ENCODE data around the gene MYCBPAP. TPM values are rescaled to one million over a fixed set of nuclear protein-coding genes. Genes with fewer than 3 reads are reported as not detected.

MYCBPAP gene
- total RNA-seq, 1 experiment from 2014 or later: not detected

DNA sequence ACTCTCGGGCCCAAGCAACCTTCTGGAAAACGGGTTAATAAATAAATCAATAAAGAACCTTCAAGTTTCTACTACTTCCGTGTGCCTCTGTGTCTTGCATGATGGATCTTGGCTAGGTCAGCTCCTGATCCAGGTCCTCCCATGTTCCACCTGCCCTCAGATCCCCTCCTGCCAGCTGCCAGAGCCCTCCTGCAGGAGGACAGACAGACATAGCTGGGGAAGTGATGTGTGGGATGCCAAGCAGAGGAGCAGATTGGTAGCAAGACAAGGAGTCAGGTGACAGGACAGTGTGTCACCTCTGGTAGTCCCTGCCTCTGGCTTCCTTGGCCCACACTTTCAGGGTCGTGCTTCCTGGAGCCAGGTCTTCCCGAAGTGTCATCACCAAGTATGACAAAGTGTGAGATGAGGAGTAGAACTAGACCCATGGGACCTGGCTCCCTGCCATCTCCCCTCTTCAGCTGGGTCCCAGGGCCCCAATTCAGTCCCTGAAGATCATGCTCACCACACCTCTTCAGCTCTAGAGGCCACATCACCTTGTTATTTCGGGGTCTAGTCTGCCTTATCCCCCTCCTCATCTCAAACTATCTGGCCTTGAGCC, 23.3 kb downstream of the MYCBPAP start (continued):
- TF ChIP-seq, protein P1, sequence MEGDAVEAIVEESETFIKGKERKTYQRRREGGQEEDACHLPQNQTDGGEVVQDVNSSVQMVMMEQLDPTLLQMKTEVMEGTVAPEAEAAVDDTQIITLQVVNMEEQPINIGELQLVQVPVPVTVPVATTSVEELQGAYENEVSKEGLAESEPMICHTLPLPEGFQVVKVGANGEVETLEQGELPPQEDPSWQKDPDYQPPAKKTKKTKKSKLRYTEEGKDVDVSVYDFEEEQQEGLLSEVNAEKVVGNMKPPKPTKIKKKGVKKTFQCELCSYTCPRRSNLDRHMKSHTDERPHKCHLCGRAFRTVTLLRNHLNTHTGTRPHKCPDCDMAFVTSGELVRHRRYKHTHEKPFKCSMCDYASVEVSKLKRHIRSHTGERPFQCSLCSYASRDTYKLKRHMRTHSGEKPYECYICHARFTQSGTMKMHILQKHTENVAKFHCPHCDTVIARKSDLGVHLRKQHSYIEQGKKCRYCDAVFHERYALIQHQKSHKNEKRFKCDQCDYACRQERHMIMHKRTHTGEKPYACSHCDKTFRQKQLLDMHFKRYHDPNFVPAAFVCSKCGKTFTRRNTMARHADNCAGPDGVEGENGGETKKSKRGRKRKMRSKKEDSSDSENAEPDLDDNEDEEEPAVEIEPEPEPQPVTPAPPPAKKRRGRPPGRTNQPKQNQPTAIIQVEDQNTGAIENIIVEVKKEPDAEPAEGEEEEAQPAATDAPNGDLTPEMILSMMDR (IDR thresholded peaks at IDR 0.05 in 2 of 3, conservative IDR thresholded peaks at IDR 0.05 in 1 of 3; ENCODE audit: borderline replicate concordance in 1 of 3, insufficient read depth in 1 of 3, low read depth in 2 of 3, low read length in 2 of 3): no peak
- no peak for TF ChIP-seq ZFX (IDR thresholded peaks at IDR 0.05)

DNA sequence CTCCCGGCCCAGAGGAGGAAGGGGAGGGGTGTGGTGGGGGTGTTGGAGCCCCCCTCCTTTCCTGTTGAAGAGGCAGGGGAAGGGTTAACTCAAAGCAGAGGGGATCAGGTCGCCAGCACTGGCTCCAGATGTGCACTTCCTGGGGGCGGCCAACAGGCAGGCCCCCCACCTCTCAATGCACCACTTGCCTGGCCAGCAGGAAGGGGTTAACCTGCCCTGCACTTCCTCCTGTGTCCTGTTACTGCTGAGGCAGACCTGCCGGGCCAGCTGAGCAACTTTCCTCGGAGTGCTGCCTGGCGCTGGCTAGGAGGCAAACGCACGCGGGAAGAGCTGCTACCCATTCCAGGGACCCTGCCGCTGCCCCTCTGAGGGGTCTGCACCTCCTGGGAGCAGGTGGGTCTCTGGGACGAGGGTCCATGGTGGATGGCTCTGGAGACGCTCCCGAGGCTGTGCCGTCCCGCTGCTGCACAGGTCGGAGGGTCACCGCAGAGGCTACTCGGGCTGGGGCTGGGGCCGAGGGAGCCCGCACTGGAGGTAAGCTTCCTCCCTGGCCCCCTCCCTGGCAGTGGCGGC, 24.3 kb downstream of the MYCBPAP start, which contains the start of gene EPN3:
EPN3 (plus strand) TSS at position 284 of the 573 bp plus-strand sequence. CDS start 3,822 bp downstream, outside the sequence.
- Histone ChIP-seq H3K27me3 (ENCODE audit: insufficient read depth, low read length) (no peaks in the 10 kb centered on the region), H3K36me3 (ENCODE audit: control insufficient read depth in 1 of 2, insufficient read depth in 2 of 2, low read length in 2 of 2) (no peaks in the 10 kb centered on the region; a peak in 1 of 4 replicates), H3K79me2 (ENCODE audit: insufficient read depth, low read length) (no peaks in the 10 kb centered on the region; the same call in 1 of the 2 replicates), H3K9me2 (ENCODE audit: insufficient read depth) (no peaks in the 10 kb centered on the region), H4K20me1 (ENCODE audit: insufficient read depth) (no peaks in the 10 kb centered on the region), H3K4me2 (ENCODE audit: low read length) (peak within 1 kb of the TSS; percentile 99), H3K4me3 (replicated peaks in 1 of 2; ENCODE audit: low read depth in 1 of 2, low read length in 2 of 2) (peak within 1 kb of the TSS; percentile 45 to 75), H3K9ac (ENCODE audit: low read length) (peak within 1 kb of the TSS; percentile 78), H3K27ac (ENCODE audit: low read depth, low read length) (peak within 1 kb of the TSS; percentile 73), H3K9me3 (ENCODE audit: control insufficient read depth in 1 of 2, insufficient read depth in 1 of 2, low read depth in 1 of 2, low read length in 2 of 2) (no peaks in the 10 kb centered on the region), H3K4me1 (ENCODE audit: control insufficient read depth in 1 of 2, insufficient read depth in 2 of 2, low read length in 2 of 2) (peaks cover 39 to 48% of the 10 kb centered on the region in 2 experiments), H2AFZ (ENCODE audit: low read depth, low read length, poor library complexity, severe bottlenecking) (peak within 1 kb of the TSS; percentile 24)
- TF ChIP-seq YY1 (IDR thresholded peaks at IDR 0.05; ENCODE audit: extremely low read depth, insufficient replicate concordance, low read depth, low read length) (peak; percentile 58), EZH2 (IDR thresholded peaks at IDR 0.05) (no peak), ZNF274 (IDR thresholded peaks at IDR 0.05; ENCODE audit: low read depth, low read length) (no peak), POLR2AphosphoS5 (IDR thresholded peaks at IDR 0.05; ENCODE audit: low read depth, low read length) (peak; percentile 82), SRF (IDR thresholded peaks at IDR 0.05; ENCODE audit: low read depth) (no peak)
- TF ChIP-seq, protein P2, sequence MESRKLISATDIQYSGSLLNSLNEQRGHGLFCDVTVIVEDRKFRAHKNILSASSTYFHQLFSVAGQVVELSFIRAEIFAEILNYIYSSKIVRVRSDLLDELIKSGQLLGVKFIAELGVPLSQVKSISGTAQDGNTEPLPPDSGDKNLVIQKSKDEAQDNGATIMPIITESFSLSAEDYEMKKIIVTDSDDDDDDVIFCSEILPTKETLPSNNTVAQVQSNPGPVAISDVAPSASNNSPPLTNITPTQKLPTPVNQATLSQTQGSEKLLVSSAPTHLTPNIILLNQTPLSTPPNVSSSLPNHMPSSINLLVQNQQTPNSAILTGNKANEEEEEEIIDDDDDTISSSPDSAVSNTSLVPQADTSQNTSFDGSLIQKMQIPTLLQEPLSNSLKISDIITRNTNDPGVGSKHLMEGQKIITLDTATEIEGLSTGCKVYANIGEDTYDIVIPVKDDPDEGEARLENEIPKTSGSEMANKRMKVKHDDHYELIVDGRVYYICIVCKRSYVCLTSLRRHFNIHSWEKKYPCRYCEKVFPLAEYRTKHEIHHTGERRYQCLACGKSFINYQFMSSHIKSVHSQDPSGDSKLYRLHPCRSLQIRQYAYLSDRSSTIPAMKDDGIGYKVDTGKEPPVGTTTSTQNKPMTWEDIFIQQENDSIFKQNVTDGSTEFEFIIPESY (IDR thresholded peaks at IDR 0.05; ENCODE audit: extremely low read depth, insufficient replicate concordance, low read length): peak; percentile 79
- TF ChIP-seq, protein P3, sequence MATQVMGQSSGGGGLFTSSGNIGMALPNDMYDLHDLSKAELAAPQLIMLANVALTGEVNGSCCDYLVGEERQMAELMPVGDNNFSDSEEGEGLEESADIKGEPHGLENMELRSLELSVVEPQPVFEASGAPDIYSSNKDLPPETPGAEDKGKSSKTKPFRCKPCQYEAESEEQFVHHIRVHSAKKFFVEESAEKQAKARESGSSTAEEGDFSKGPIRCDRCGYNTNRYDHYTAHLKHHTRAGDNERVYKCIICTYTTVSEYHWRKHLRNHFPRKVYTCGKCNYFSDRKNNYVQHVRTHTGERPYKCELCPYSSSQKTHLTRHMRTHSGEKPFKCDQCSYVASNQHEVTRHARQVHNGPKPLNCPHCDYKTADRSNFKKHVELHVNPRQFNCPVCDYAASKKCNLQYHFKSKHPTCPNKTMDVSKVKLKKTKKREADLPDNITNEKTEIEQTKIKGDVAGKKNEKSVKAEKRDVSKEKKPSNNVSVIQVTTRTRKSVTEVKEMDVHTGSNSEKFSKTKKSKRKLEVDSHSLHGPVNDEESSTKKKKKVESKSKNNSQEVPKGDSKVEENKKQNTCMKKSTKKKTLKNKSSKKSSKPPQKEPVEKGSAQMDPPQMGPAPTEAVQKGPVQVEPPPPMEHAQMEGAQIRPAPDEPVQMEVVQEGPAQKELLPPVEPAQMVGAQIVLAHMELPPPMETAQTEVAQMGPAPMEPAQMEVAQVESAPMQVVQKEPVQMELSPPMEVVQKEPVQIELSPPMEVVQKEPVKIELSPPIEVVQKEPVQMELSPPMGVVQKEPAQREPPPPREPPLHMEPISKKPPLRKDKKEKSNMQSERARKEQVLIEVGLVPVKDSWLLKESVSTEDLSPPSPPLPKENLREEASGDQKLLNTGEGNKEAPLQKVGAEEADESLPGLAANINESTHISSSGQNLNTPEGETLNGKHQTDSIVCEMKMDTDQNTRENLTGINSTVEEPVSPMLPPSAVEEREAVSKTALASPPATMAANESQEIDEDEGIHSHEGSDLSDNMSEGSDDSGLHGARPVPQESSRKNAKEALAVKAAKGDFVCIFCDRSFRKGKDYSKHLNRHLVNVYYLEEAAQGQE (IDR thresholded peaks at IDR 0.05; ENCODE audit: low read depth): no peak
- TF ChIP-seq, protein P4, sequence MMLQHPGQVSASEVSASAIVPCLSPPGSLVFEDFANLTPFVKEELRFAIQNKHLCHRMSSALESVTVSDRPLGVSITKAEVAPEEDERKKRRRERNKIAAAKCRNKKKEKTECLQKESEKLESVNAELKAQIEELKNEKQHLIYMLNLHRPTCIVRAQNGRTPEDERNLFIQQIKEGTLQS (IDR thresholded peaks at IDR 0.05): no peak
- RAD21 ChIA-PET (ENCODE audit: low non-redundant PET in 1 of 2, low total read pairs in 2 of 2, uncharacterized antibody in 2 of 2, unreplicated experiment in 2 of 2): interaction anchor here in 1 of 2 experiments (0.7 kb wide), 1 partner anchor 50 kb away, joined by 3 read pairs; no protein-coding TSS in a partner anchor
- DNase-seq (ENCODE audit: low read depth, low spot score): peak; percentile 31
- CTCF ChIA-PET: interaction anchor here (1.2 to 2.3 kb wide), 4 partner anchors 10 to 170 kb away, joined by 3 to 9 read pairs (median 5); no protein-coding TSS in a partner anchor
- intact Hi-C loops (cut with micrococcal nuclease): no loop called here
- POLR2A ChIA-PET: interaction anchor here (0.8 to 1.3 kb wide), 2 partner anchors 9 to 53 kb away, joined by 3 read pairs; no protein-coding TSS in a partner anchor
- BruUV-seq (replicated peaks): no TSS peak
- peak; percentile 57 for ATAC-seq
